PC-3 (cell line): ENCODE results near the gene NINL. TPM values are rescaled to one million over a fixed set of nuclear protein-coding genes. Genes with fewer than 3 reads are reported as not detected.

Experiments used
- ATAC-seq: fragments of 200-7000 bp; cut with Tn5 transposase; 2 replicates; pipeline ENCODE4 v1.9.1; 2020; ENCODE audit warnings: mild to moderate bottlenecking, moderate library complexity
- BruUV-seq: library from RNA; stranded (reverse); fragments of 400-500 nt; replicated peaks from 2 replicates; lab custom pipeline; 2021; lab: Mats Ljungman, UMichigan
- CTCF ChIA-PET: fragments of 300-600 bp; sonication (Branson Sonifier 250); formaldehyde crosslinking; loops from one replicate; lab custom pipeline; 2022; ENCODE audit warnings: antibody characterized with exemption; lab: Charles Lee
- POLR2A ChIA-PET: fragments of 300-600 bp; sonication (Branson Sonifier 250); formaldehyde crosslinking; loops from one replicate; lab custom pipeline; 2022; ENCODE audit warnings: antibody characterized with exemption; ENCODE audit not compliant: unreplicated experiment; lab: Charles Lee
- DNase-seq: peaks from one replicate; pipeline ENCODE4 v3.0.0-alpha.2; 2015
- H2AFZ ChIP-seq: fragments of 300-600 bp; sonication (generic); 2 replicates; pipeline ENCODE4 v1.6.0; 2016; ENCODE audit warnings: antibody characterized with exemption, low read length
- H3F3A ChIP-seq: fragments of 300-600 bp; sonication (generic); one replicate; pipeline ENCODE4 v1.6.0; 2017; ENCODE audit warnings: antibody characterized with exemption, low read length, control low read depth, mild to moderate bottlenecking; ENCODE audit not compliant: unreplicated experiment
- H3K27ac ChIP-seq: fragments of 300-600 bp; sonication (generic); 2 replicates; pipeline ENCODE4 v1.5.1; 2016; ENCODE audit warnings: mild to moderate bottlenecking, low read length
- H3K27me3 ChIP-seq: fragments of 300-600 bp; sonication (generic); 2 replicates; pipeline ENCODE4 v1.6.1; 2016; ENCODE audit warnings: low read length, mixed read lengths
- H3K36me3 ChIP-seq: fragments of 300-600 bp; sonication (generic); 2 replicates; pipeline ENCODE4 v1.6.1; 2016; ENCODE audit warnings: low read depth, mixed run types, low read length, mixed read lengths
- H3K4me1 ChIP-seq: fragments of 300-600 bp; sonication (generic); 2 replicates; pipeline ENCODE4 v1.5.1; 2016; ENCODE audit warnings: low read length; ENCODE audit not compliant: insufficient read depth
- H3K4me2 ChIP-seq: fragments of 300-600 bp; sonication (generic); 2 replicates; pipeline ENCODE4 v1.6.0; 2016; ENCODE audit warnings: low read length
- H3K4me3 ChIP-seq: fragments of 300-600 bp; sonication (generic); 2 replicates; pipeline ENCODE4 v1.5.1; 2016; ENCODE audit warnings: mild to moderate bottlenecking, low read length, mixed read lengths
- H3K79me2 ChIP-seq: fragments of 300-600 bp; sonication (generic); 2 replicates; pipeline ENCODE4 v1.6.1; 2017; ENCODE audit warnings: low read length, mixed read lengths
- H3K9ac ChIP-seq: fragments of 300-600 bp; sonication (generic); 2 replicates; pipeline ENCODE4 v1.6.0; 2016; ENCODE audit warnings: mild to moderate bottlenecking, low read length
- H3K9me2 ChIP-seq: fragments of 300-600 bp; sonication (generic); replicated peaks from 2 replicates; pipeline ENCODE4 v1.6.1; 2016; ENCODE audit warnings: mixed run types, low read length, mixed read lengths
- H3K9me3 ChIP-seq: fragments of 300-600 bp; sonication (generic); 2 replicates; pipeline ENCODE4 v1.6.1; 2016; ENCODE audit warnings: low read length, mixed read lengths
- H4K20me1 ChIP-seq: fragments of 300-600 bp; sonication (generic); 2 replicates; pipeline ENCODE4 v1.6.1; 2016; ENCODE audit warnings: low read length, mixed read lengths
- CTCF ChIP-seq: fragments of 300-600 bp; sonication (generic); conservative IDR thresholded peaks from 2 replicates; pipeline ENCODE4 v1.5.1; 2017; ENCODE audit warnings: antibody characterized with exemption, low read depth, mild to moderate bottlenecking, low read length
- EZH2 ChIP-seq: fragments of 300-600 bp; sonication (generic); IDR thresholded peaks from one replicate; pipeline ENCODE4 v1.6.1; 2017; ENCODE audit warnings: antibody characterized with exemption, mild to moderate bottlenecking, low read length; ENCODE audit not compliant: unreplicated experiment
- EZH2phosphoT487 ChIP-seq: fragments of 300-600 bp; sonication (generic); IDR thresholded peaks from 2 replicates; pipeline ENCODE4 v1.6.1; 2018; ENCODE audit warnings: mild to moderate bottlenecking, antibody characterized with exemption, low read length, borderline replicate concordance
- intact Hi-C: fragments of 100-400 bp; cut with micrococcal nuclease; formaldehyde crosslinking; loops from 2 replicates; pipeline ENCODE4 v1.9.0; 2023
- total RNA-seq: library from RNA; depleted of rRNA; stranded (reverse); fragments of >200 nt; gene quantifications from 2 replicates; pipeline ENCODE4 v1.2.3, GENCODE V29; 2014

Gene NINL
- total RNA-seq, 1 experiment from 2014 or later = 6.5 TPM

DNA sequence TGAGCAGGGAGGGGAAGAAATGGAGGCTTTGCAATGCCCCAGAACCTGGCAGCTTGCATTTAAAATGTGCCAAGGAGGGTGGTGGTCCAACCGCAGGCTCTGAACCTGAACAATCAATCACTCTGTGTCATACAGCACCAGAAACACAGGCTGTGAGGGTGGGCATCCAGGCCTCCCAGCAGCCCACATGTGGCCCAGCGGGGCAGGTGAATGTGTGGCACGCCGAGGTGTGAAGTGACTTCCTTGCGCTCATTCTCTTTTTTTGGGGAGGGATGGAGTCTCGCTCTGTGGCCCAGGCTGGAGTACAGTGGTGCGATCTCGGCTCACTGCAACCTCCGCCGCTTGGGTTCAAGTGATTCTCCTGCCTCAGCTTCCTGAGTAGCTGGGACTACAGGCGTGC, 97.4 kb downstream of the NINL start:
- no peaks in the 10 kb centered on the region for H3K36me3 ChIP-seq
- H3K4me3 ChIP-seq = no peak overlapping the region
- H2AFZ ChIP-seq = no peak overlapping the region
- H4K20me1 ChIP-seq = no peaks in the 10 kb centered on the region
- no peak overlapping the region for H3K27ac ChIP-seq
- H3K4me2 ChIP-seq = no peak overlapping the region
- intact Hi-C loops = no loop called here
- TF ChIP-seq EZH2phosphoT487 = no peak
- TF ChIP-seq CTCF = no peak
- no peak for TF ChIP-seq EZH2
- ChIA-PET CTCF (no interaction called here), POLR2A (no interaction called here)
- H3F3A ChIP-seq = no peaks in the 10 kb centered on the region
- DNase-seq (no peak), ATAC-seq (no peak)
- H3K27me3 ChIP-seq = no peaks in the 10 kb centered on the region
- no peaks in the 10 kb centered on the region for H3K9me2 ChIP-seq
- H3K9me3 ChIP-seq = no peaks in the 10 kb centered on the region
- H3K9ac ChIP-seq = no peak overlapping the region
- no peaks in the 10 kb centered on the region for H3K79me2 ChIP-seq
- H3K4me1 ChIP-seq = peaks cover 21% of the 10 kb centered on the region
- no TSS peak for BruUV-seq

GRCh38 chr20:25487306-25487705, 98.0 kb downstream of the NINL start:
- TF ChIP-seq CTCF = no peak
- TF ChIP-seq EZH2 = no peak
- no peak for TF ChIP-seq EZH2phosphoT487
- H3K9me3 ChIP-seq = no peaks in the 10 kb centered on the region
- BruUV-seq = no TSS peak
- intact Hi-C loops = no loop called here
- H3K79me2 ChIP-seq = no peaks in the 10 kb centered on the region
- H3K4me1 ChIP-seq = peaks cover 21% of the 10 kb centered on the region
- POLR2A ChIA-PET = no interaction called here
- H3K9ac ChIP-seq = no peak overlapping the region
- no peak overlapping the region for H3K4me3 ChIP-seq
- ATAC-seq (no peak), DNase-seq (no peak)
- no peaks in the 10 kb centered on the region for H3K36me3 ChIP-seq
- no peak overlapping the region for H3K27ac ChIP-seq
- no peaks in the 10 kb centered on the region for H3K9me2 ChIP-seq
- H3F3A ChIP-seq = no peaks in the 10 kb centered on the region
- no peaks in the 10 kb centered on the region for H3K27me3 ChIP-seq
- H4K20me1 ChIP-seq = no peaks in the 10 kb centered on the region
- no peak overlapping the region for H3K4me2 ChIP-seq
- CTCF ChIA-PET = no interaction called here
- no peak overlapping the region for H2AFZ ChIP-seq

DNA sequence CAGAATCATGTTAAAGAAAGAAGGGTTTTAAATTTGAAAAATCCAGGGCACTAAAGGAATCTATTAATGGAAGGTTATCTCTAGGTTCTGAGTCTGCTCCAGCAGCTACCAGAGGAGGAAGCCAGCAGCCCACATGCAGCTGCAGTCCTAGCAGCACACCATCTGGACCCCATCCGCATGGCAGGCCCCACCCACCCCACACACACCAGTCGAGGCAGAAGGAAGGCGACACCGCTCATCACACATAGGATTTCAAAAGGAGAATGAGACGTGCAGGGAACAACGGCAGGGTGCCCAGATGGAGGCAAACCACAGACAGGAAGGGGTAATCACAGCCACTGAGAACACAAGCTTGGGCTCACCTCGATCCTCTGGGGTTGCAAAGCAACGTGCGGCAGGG, 99.0 kb downstream of the NINL start:
- Histone ChIP-seq H3F3A (no peaks in the 10 kb centered on the region), H3K27ac (no peak overlapping the region), H3K27me3 (no peaks in the 10 kb centered on the region), H3K9me3 (no peaks in the 10 kb centered on the region), H3K4me3 (no peak overlapping the region), H2AFZ (no peak overlapping the region), H3K4me2 (no peak overlapping the region), H3K4me1 (peaks cover 21% of the 10 kb centered on the region), H3K79me2 (no peaks in the 10 kb centered on the region), H3K9ac (no peak overlapping the region), H3K9me2 (no peaks in the 10 kb centered on the region), H4K20me1 (no peaks in the 10 kb centered on the region), H3K36me3 (no peaks in the 10 kb centered on the region)
- BruUV-seq = no TSS peak
- ChIA-PET CTCF (no interaction called here), POLR2A (no interaction called here)
- intact Hi-C loops = no loop called here
- no peak for ATAC-seq
- DNase-seq = no peak
- no peak for TF ChIP-seq EZH2phosphoT487
- no peak for TF ChIP-seq CTCF
- no peak for TF ChIP-seq EZH2
